Measurements from ENCODE around the gene LCTL.

The LCTL gene

GRCh38 chr15:66598095-66598815 lies 32.5 kb upstream of the LCTL start:
- DNase-seq (ENCODE audit: low spot score) = no peak
- TF ChIP-seq CTCF (IDR thresholded peaks at IDR 0.05; ENCODE audit: extremely low read depth, insufficient read depth, missing control alignments) = no peak
- in situ Hi-C loops (cut with MboI; ENCODE audit: low pct_unique_long_range_greater_than_20kb, low sequenced_read_pairs, unreplicated experiment) = no loop called here

GRCh38 chr15:66595931-66596545 lies 30.2 kb upstream of the LCTL start:
- no peak for DNase-seq (ENCODE audit: low spot score)
- TF ChIP-seq CTCF (IDR thresholded peaks at IDR 0.05; ENCODE audit: extremely low read depth, insufficient read depth, missing control alignments) = no peak
- in situ Hi-C loops (cut with MboI; ENCODE audit: low pct_unique_long_range_greater_than_20kb, low sequenced_read_pairs, unreplicated experiment) = no loop called here

- in situ Hi-C loops (cut with MboI; ENCODE audit: low pct_unique_long_range_greater_than_20kb, low sequenced_read_pairs, unreplicated experiment) = no loop called here
- no peak for DNase-seq (ENCODE audit: low spot score)
- no peak for TF ChIP-seq CTCF (IDR thresholded peaks at IDR 0.05; ENCODE audit: extremely low read depth, insufficient read depth, missing control alignments)
These were observed 29.5 kb upstream of the LCTL start for GRCh38 chr15:66595332-66595731.

GRCh38 chr15:66594836-66595235 lies 29.0 kb upstream of the LCTL start:
- no peak for DNase-seq (ENCODE audit: low spot score)
- in situ Hi-C loops (cut with MboI; ENCODE audit: low pct_unique_long_range_greater_than_20kb, low sequenced_read_pairs, unreplicated experiment) = no loop called here

DNA sequence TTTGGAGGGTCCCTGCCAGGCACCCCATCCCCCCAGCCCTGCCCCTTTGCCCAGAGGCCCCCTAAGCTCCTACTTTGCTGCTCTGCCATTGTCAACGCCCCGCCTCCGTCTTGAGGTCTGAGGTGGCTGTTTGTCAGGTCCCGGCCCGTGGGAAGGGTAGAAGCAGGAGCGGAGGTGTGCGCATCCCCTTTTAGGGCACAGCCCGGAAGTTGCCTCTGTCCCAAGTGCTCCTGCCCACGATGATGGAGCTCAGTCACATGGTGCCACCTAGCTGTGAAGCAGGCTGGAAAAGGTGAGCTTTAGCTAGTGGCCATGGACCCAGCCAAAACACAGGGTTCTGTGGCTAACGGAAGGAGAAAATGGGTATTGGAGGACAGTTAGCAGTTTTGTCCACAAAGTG lies 28.5 kb upstream of the LCTL start:
- in situ Hi-C loops (cut with MboI; ENCODE audit: low pct_unique_long_range_greater_than_20kb, low sequenced_read_pairs, unreplicated experiment) = no loop called here
- no peak for DNase-seq (ENCODE audit: low spot score)
- TF ChIP-seq CTCF (IDR thresholded peaks at IDR 0.05; ENCODE audit: extremely low read depth, insufficient read depth, missing control alignments) = no peak

More at GRCh38 chr15:66594836-66595235, 29.0 kb upstream of the LCTL start:
- TF ChIP-seq CTCF (IDR thresholded peaks at IDR 0.05; ENCODE audit: extremely low read depth, insufficient read depth, missing control alignments) = no peak

GRCh38 chr15:66593219-66593780 lies 27.5 kb upstream of the LCTL start:
- DNase-seq (ENCODE audit: low spot score) = no peak
- TF ChIP-seq CTCF (IDR thresholded peaks at IDR 0.05; ENCODE audit: extremely low read depth, insufficient read depth, missing control alignments) = no peak
- in situ Hi-C loops (cut with MboI; ENCODE audit: low pct_unique_long_range_greater_than_20kb, low sequenced_read_pairs, unreplicated experiment) = no loop called here
